Measurements from ENCODE around the gene ZACN.
A peak's percentile ranks its signal among the peaks of the same experiment; 100 is the strongest.
"Not testable (repeated sequence)": the region's sequence is repeated elsewhere in the genome, so short reads cannot be mapped to it uniquely, and the experiment has no call there.

Gene ZACN

GRCh38 chr17:76056882-76057281 is 22.1 kb upstream of the ZACN start:
- Histone ChIP-seq H3K27ac (ENCODE audit: low read length) (no peak overlapping the region), H3K9me3 (ENCODE audit: control insufficient read depth in 2 of 2, low read length in 2 of 2) (no peaks in the 10 kb centered on the region), H3K36me3 (ENCODE audit: control insufficient read depth in 2 of 2, insufficient read depth in 2 of 2, low read length in 2 of 2) (peaks cover 54 to 55% of the 10 kb centered on the region in 2 donors), H3K27me3 (ENCODE audit: control insufficient read depth in 1 of 2, insufficient read depth in 2 of 2, low read length in 2 of 2) (no peaks in the 10 kb centered on the region), H3K4me3 (ENCODE audit: low read length in 2 of 2) (no peak overlapping the region), H3K9ac (ENCODE audit: low read length in 2 of 2) (no peak overlapping the region), H3K4me1 (ENCODE audit: control insufficient read depth, insufficient read depth, low read length) (no peaks in the 10 kb centered on the region)

- not testable (repeated sequence) for H3K4me3 ChIP-seq (ENCODE audit: low read length in 2 of 2); H3K9me3 ChIP-seq (ENCODE audit: control insufficient read depth in 2 of 2, low read length in 2 of 2); H3K4me1 ChIP-seq (ENCODE audit: control insufficient read depth, insufficient read depth, low read length); H3K27me3 ChIP-seq (ENCODE audit: control insufficient read depth in 1 of 2, insufficient read depth in 2 of 2, low read length in 2 of 2); H3K9ac ChIP-seq (ENCODE audit: low read length in 2 of 2); H3K27ac ChIP-seq (ENCODE audit: low read length)
- peaks cover 53% of the 10 kb centered on the region in 2 donors for H3K36me3 ChIP-seq (ENCODE audit: control insufficient read depth in 2 of 2, insufficient read depth in 2 of 2, low read length in 2 of 2)
Observed at GRCh38 chr17:76058264-76058663, 20.7 kb upstream of the ZACN start.

- H3K9me3 ChIP-seq (ENCODE audit: control insufficient read depth in 2 of 2, low read length in 2 of 2), result no peaks in the 10 kb centered on the region
- H3K9ac ChIP-seq (ENCODE audit: low read length in 2 of 2), result no peak overlapping the region
- H3K27ac ChIP-seq (ENCODE audit: low read length), result no peak overlapping the region
- H3K4me1 ChIP-seq (ENCODE audit: control insufficient read depth, insufficient read depth, low read length), result no peaks in the 10 kb centered on the region
- H3K36me3 ChIP-seq (ENCODE audit: control insufficient read depth in 2 of 2, insufficient read depth in 2 of 2, low read length in 2 of 2), result peaks cover 50 to 51% of the 10 kb centered on the region in 2 donors
- no peak overlapping the region for H3K4me3 ChIP-seq (ENCODE audit: low read length in 2 of 2)
- H3K27me3 ChIP-seq (ENCODE audit: control insufficient read depth in 1 of 2, insufficient read depth in 2 of 2, low read length in 2 of 2), result no peaks in the 10 kb centered on the region
Observed at GRCh38 chr17:76063875-76064546, 15.0 kb upstream of the ZACN start.

GRCh38 chr17:76065775-76066174 is 13.2 kb upstream of the ZACN start:
- Histone ChIP-seq H3K27ac (ENCODE audit: low read length) (no peak overlapping the region), H3K4me1 (ENCODE audit: control insufficient read depth, insufficient read depth, low read length) (peaks cover 3% of the 10 kb centered on the region), H3K4me3 (ENCODE audit: low read length in 2 of 2) (no peak overlapping the region), H3K9me3 (ENCODE audit: control insufficient read depth in 2 of 2, low read length in 2 of 2) (no peaks in the 10 kb centered on the region), H3K9ac (ENCODE audit: low read length in 2 of 2) (no peak overlapping the region), H3K27me3 (ENCODE audit: control insufficient read depth in 1 of 2, insufficient read depth in 2 of 2, low read length in 2 of 2) (no peaks in the 10 kb centered on the region), H3K36me3 (ENCODE audit: control insufficient read depth in 2 of 2, insufficient read depth in 2 of 2, low read length in 2 of 2) (peaks cover 41 to 46% of the 10 kb centered on the region in 2 donors)

GRCh38 chr17:76071531-76072147 is 7.3 kb upstream of the ZACN start:
- peak overlapping the region; percentile 82 to 99 for H3K9ac ChIP-seq (ENCODE audit: low read length in 2 of 2)
- H3K4me1 ChIP-seq (ENCODE audit: control insufficient read depth, insufficient read depth, low read length), result peaks cover 48% of the 10 kb centered on the region
- H3K27me3 ChIP-seq (ENCODE audit: control insufficient read depth in 1 of 2, insufficient read depth in 2 of 2, low read length in 2 of 2), result peaks cover 28 to 32% of the 10 kb centered on the region in 2 donors
- peak overlapping the region; percentile 53 for H3K27ac ChIP-seq (ENCODE audit: low read length)
- H3K36me3 ChIP-seq (ENCODE audit: control insufficient read depth in 2 of 2, insufficient read depth in 2 of 2, low read length in 2 of 2), result peaks cover 9 to 12% of the 10 kb centered on the region in 2 donors
- H3K9me3 ChIP-seq (ENCODE audit: control insufficient read depth in 2 of 2, low read length in 2 of 2), result no peaks in the 10 kb centered on the region
- peak overlapping the region; percentile 95 to 100 for H3K4me3 ChIP-seq (ENCODE audit: low read length in 2 of 2)

GRCh38 chr17:76072148-76072858 is 6.7 kb upstream of the ZACN start, which contains the start of gene SRP68:
Gene SRP68, minus strand, starts transcription at chr17:76072517. Its CDS starts 26 bp downstream, at chr17:76072491.
- Histone ChIP-seq H3K9me3 (ENCODE audit: control insufficient read depth in 2 of 2, low read length in 2 of 2) (no peaks in the 10 kb centered on the region), H3K27ac (ENCODE audit: low read length) (peak within 1 kb of the TSS; percentile 53), H3K9ac (ENCODE audit: low read length in 2 of 2) (peak within 1 kb of the TSS; percentile 87 to 99), H3K4me1 (ENCODE audit: control insufficient read depth, insufficient read depth, low read length) (peaks cover 52% of the 10 kb centered on the region), H3K27me3 (ENCODE audit: control insufficient read depth in 1 of 2, insufficient read depth in 2 of 2, low read length in 2 of 2) (peaks cover 34 to 39% of the 10 kb centered on the region in 2 donors), H3K36me3 (ENCODE audit: control insufficient read depth in 2 of 2, insufficient read depth in 2 of 2, low read length in 2 of 2) (peaks cover 3 to 7% of the 10 kb centered on the region in 2 donors), H3K4me3 (ENCODE audit: low read length in 2 of 2) (peak within 1 kb of the TSS; percentile 95 to 100)

- Histone ChIP-seq H3K27ac (ENCODE audit: low read length) (no peak within 1 kb of the TSS), H3K4me1 (ENCODE audit: control insufficient read depth, insufficient read depth, low read length) (peaks cover 57% of the 10 kb centered on the region), H3K4me3 (ENCODE audit: low read length in 2 of 2) (peak within 1 kb of the TSS; percentile 17 to 59), H3K9ac (ENCODE audit: low read length in 2 of 2) (no peak within 1 kb of the TSS), H3K9me3 (ENCODE audit: control insufficient read depth in 2 of 2, low read length in 2 of 2) (no peaks in the 10 kb centered on the region), H3K36me3 (ENCODE audit: control insufficient read depth in 2 of 2, insufficient read depth in 2 of 2, low read length in 2 of 2) (peaks cover 0 to 2% of the 10 kb centered on the region in 2 donors), H3K27me3 (ENCODE audit: control insufficient read depth in 1 of 2, insufficient read depth in 2 of 2, low read length in 2 of 2) (peaks cover 53 to 60% of the 10 kb centered on the region in 2 donors)
Observed at GRCh38 chr17:76074390-76075363, 4.3 kb upstream of the ZACN start, which contains the start of gene GALR2. Gene GALR2, plus strand, starts transcription at chr17:76074781. Its CDS starts 103 bp downstream, at chr17:76074884.

GRCh38 chr17:76075364-76076145 is 3.4 kb upstream of the ZACN start:
- H3K27me3 ChIP-seq (ENCODE audit: control insufficient read depth in 1 of 2, insufficient read depth in 2 of 2, low read length in 2 of 2), result peaks cover 54 to 60% of the 10 kb centered on the region in 2 donors
- peak overlapping the region; percentile 17 to 59 for H3K4me3 ChIP-seq (ENCODE audit: low read length in 2 of 2)
- H3K4me1 ChIP-seq (ENCODE audit: control insufficient read depth, insufficient read depth, low read length), result peaks cover 61% of the 10 kb centered on the region
- no peak overlapping the region for H3K27ac ChIP-seq (ENCODE audit: low read length)
- H3K36me3 ChIP-seq (ENCODE audit: control insufficient read depth in 2 of 2, insufficient read depth in 2 of 2, low read length in 2 of 2), result no peaks in the 10 kb centered on the region
- no peaks in the 10 kb centered on the region for H3K9me3 ChIP-seq (ENCODE audit: control insufficient read depth in 2 of 2, low read length in 2 of 2)
- H3K9ac ChIP-seq (ENCODE audit: low read length in 2 of 2), result no peak overlapping the region

GRCh38 chr17:76076146-76076764 is 2.7 kb upstream of the ZACN start:
- H3K4me1 ChIP-seq (ENCODE audit: control insufficient read depth, insufficient read depth, low read length), result peaks cover 54% of the 10 kb centered on the region

More at GRCh38 chr17:76076146-76076764, 2.7 kb upstream of the ZACN start:
- Histone ChIP-seq H3K36me3 (ENCODE audit: control insufficient read depth in 2 of 2, insufficient read depth in 2 of 2, low read length in 2 of 2) (no peaks in the 10 kb centered on the region), H3K4me3 (ENCODE audit: low read length in 2 of 2) (no peak overlapping the region), H3K27ac (ENCODE audit: low read length) (no peak overlapping the region), H3K9ac (ENCODE audit: low read length in 2 of 2) (no peak overlapping the region), H3K9me3 (ENCODE audit: control insufficient read depth in 2 of 2, low read length in 2 of 2) (no peaks in the 10 kb centered on the region), H3K27me3 (ENCODE audit: control insufficient read depth in 1 of 2, insufficient read depth in 2 of 2, low read length in 2 of 2) (peaks cover 54 to 60% of the 10 kb centered on the region in 2 donors)
